ENCODE results near the gene KRT17. TPM values are rescaled to one million over a fixed set of nuclear protein-coding genes. Genes with fewer than 3 reads are reported as not detected.
"Not testable (repeated sequence)": the region's sequence is repeated elsewhere in the genome, so short reads cannot be mapped to it uniquely, and the experiment has no call there.

Gene KRT17
- total RNA-seq, 1 donor from 2014 or later: 762 TPM

GRCh38 chr17:41595585-41595984 lies 28.8 kb downstream of the KRT17 start:
- no peak for DNase-seq (ENCODE audit: low spot score)

- no peak for DNase-seq (ENCODE audit: low spot score)
Measured at GRCh38 chr17:41594363-41594915, 29.9 kb downstream of the KRT17 start.

- DNase-seq (ENCODE audit: low spot score): peak; percentile 35
Measured at GRCh38 chr17:41593306-41593981, 30.9 kb downstream of the KRT17 start.

- peak; percentile 78 for DNase-seq (ENCODE audit: low spot score)
Measured at GRCh38 chr17:41592601-41593305, 31.6 kb downstream of the KRT17 start.

- DNase-seq (ENCODE audit: low spot score): no peak
Measured at GRCh38 chr17:41589301-41589700, 35.1 kb downstream of the KRT17 start.

- peak; percentile 56 for DNase-seq (ENCODE audit: low spot score)
Measured at GRCh38 chr17:41588126-41588810, 36.1 kb downstream of the KRT17 start.

- DNase-seq (ENCODE audit: low spot score): no peak
Measured at GRCh38 chr17:41586863-41587495, 37.4 kb downstream of the KRT17 start, which contains the start of gene KRT14. TSS of gene KRT14 (minus strand) at chr17:41586895. CDS start at chr17:41586834, 61 bp downstream.

GRCh38 chr17:41585301-41586056 lies 38.9 kb downstream of the KRT17 start:
- peak; percentile 24 for DNase-seq (ENCODE audit: low spot score)

GRCh38 chr17:41584331-41584927 lies 39.9 kb downstream of the KRT17 start:
- not testable (repeated sequence) for DNase-seq (ENCODE audit: low spot score)

- no peak for DNase-seq (ENCODE audit: low spot score)
Measured at GRCh38 chr17:41583137-41584127, 40.9 kb downstream of the KRT17 start.

- DNase-seq (ENCODE audit: low spot score): not testable (repeated sequence)
Measured at GRCh38 chr17:41582061-41582968, 42.1 kb downstream of the KRT17 start.

- DNase-seq (ENCODE audit: low spot score): no peak
Measured at GRCh38 chr17:41581366-41582060, 42.9 kb downstream of the KRT17 start.

GRCh38 chr17:41580687-41581365 lies 43.5 kb downstream of the KRT17 start:
- no peak for DNase-seq (ENCODE audit: low spot score)

GRCh38 chr17:41580244-41580575 lies 44.2 kb downstream of the KRT17 start:
- no peak for DNase-seq (ENCODE audit: low spot score)

- peak; percentile 88 for DNase-seq (ENCODE audit: low spot score)
Measured at GRCh38 chr17:41579484-41580243, 44.7 kb downstream of the KRT17 start.

- no peak for DNase-seq (ENCODE audit: low spot score)
Measured at GRCh38 chr17:41578971-41579370, 45.4 kb downstream of the KRT17 start.
